GM23338 (cell line): Measurements from ENCODE around the gene USP7.

Source experiments
- CREB1 ChIP-seq: fragments of 250-450 bp; sonication (Bioruptor Pico); IDR thresholded peaks from 2 replicates; pipeline ENCODE4 v1.5.0; 2020; ENCODE audit warnings: low read depth, mild to moderate bottlenecking, moderate library complexity
- EZH2 ChIP-seq: fragments of 200-600 bp; sonication (generic); IDR thresholded peaks from one replicate; pipeline ENCODE4 v1.8.0; 2017; ENCODE audit warnings: antibody characterized with exemption, mild to moderate bottlenecking, low read depth; ENCODE audit not compliant: unreplicated experiment
- POLR2AphosphoS5 ChIP-seq: IDR thresholded peaks from 2 replicates; pipeline ENCODE4 v1.6.1; 2016; ENCODE audit warnings: antibody characterized with exemption, low read depth
- TF ChIP-seq, protein P1 (sequence below), 2 experiments: fragments of 200-600 bp in 1 of 2; sonication (generic) in 1 of 2; conservative IDR thresholded peaks; 2 replicates each; pipeline versions ENCODE4 v1.5.1 to v1.6.1; 2016 to 2017; ENCODE audit warnings: antibody characterized with exemption in 2 of 2, low read depth in 2 of 2, mild to moderate bottlenecking in 2 of 2, moderate library complexity in 1 of 2

DNA sequence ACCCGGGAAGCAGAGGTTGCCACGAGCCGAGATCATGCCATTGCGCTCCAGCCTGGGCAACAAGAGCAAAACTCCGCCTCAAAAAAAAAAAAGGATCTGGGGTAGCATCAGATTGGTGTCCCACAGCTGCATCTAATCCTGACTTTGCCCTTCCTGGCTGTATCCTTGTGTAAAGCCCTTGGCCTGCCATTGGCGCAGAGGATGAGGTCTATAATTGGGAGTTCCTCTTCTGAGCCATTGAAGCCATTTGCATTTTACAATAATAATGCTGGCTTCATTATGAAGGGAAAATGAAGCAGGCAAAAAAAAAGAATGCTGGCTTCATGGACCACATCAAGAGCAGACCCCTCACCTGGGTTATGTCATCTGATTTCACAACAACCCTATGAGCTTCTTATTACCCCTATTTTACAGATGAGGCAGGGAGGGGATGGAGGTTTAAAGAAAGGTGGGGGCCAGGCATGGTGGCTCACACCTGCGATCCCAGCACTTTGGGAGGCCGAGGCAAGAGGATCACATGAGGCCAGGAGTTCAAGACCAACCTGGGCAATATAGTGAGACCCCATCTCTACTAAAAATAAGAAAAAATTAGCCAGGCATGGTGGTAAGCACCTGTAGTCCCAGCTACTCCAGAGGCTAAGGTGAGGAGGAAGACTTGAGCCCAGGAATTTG, 82.7 kb downstream of the USP7 start:
- TF ChIP-seq, protein P1, sequence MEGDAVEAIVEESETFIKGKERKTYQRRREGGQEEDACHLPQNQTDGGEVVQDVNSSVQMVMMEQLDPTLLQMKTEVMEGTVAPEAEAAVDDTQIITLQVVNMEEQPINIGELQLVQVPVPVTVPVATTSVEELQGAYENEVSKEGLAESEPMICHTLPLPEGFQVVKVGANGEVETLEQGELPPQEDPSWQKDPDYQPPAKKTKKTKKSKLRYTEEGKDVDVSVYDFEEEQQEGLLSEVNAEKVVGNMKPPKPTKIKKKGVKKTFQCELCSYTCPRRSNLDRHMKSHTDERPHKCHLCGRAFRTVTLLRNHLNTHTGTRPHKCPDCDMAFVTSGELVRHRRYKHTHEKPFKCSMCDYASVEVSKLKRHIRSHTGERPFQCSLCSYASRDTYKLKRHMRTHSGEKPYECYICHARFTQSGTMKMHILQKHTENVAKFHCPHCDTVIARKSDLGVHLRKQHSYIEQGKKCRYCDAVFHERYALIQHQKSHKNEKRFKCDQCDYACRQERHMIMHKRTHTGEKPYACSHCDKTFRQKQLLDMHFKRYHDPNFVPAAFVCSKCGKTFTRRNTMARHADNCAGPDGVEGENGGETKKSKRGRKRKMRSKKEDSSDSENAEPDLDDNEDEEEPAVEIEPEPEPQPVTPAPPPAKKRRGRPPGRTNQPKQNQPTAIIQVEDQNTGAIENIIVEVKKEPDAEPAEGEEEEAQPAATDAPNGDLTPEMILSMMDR (conservative IDR thresholded peaks at IDR 0.05; ENCODE audit: low read depth in 2 of 2) = no peak
- TF ChIP-seq CREB1 (CRISPR knock-in tag) (no peak), POLR2AphosphoS5 (no peak), EZH2 (no peak)
